Right lobe of liver (tissue), 6 donors: ENCODE data around the gene RRAS2. TPM values are rescaled to one million over a fixed set of nuclear protein-coding genes. Genes with fewer than 3 reads are reported as not detected.

ENCODE experiments used
- ATAC-seq, 4 donors: fragments of 200-7000 bp; cut with Tn5 transposase; one replicate each; pipeline ENCODE4 v1.9.1; 2020; ENCODE audit warnings: mild to moderate bottlenecking in 4 of 4, moderate library complexity in 4 of 4
- DNase-seq, 3 donors: peaks; one replicate each; pipeline ENCODE4 v3.0.0-alpha.2; 2020
- H3K27ac ChIP-seq, 3 donors: fragments of 200-600 bp; one replicate each; pipeline ENCODE4 v1.8.0; 2022
- H3K27me3 ChIP-seq, 2 donors: fragments of 200-600 bp; one replicate each; pipeline ENCODE4 v1.8.0; 2022
- H3K36me3 ChIP-seq, 4 donors: fragments of 200-600 bp; sonication (generic) in 1 of 4; one replicate each; pipeline versions ENCODE4 v1.5.1 to v1.8.0; 2017 to 2022; ENCODE audit warnings: control low read depth in 1 of 4
- H3K4me1 ChIP-seq, 4 donors: fragments of 200-600 bp; sonication (generic) in 1 of 4; one replicate each; pipeline versions ENCODE4 v1.5.1 to v1.8.0; 2017 to 2022; ENCODE audit warnings: control low read depth in 1 of 4
- H3K4me3 ChIP-seq, 3 donors: fragments of 200-600 bp; one replicate each; pipeline ENCODE4 v1.8.0; 2022
- H3K9me3 ChIP-seq, 4 donors: fragments of 200-600 bp; sonication (generic) in 1 of 4; one replicate each; pipeline versions ENCODE4 v1.5.1 to v1.8.0; 2017 to 2022; ENCODE audit warnings: control low read depth in 1 of 4
- CTCF ChIP-seq, 4 donors: fragments of 200-600 bp in 3 of 4; fragments of 450-650 bp in 1 of 4; IDR thresholded peaks; one replicate each; pipeline versions ENCODE4 v1.5.1 to v1.8.0; 2016 to 2022; ENCODE audit warnings: antibody characterized with exemption in 4 of 4, mild to moderate bottlenecking in 2 of 4
- POLR2A ChIP-seq: fragments of 450-650 bp; IDR thresholded peaks from one replicate; pipeline ENCODE4 v1.6.1; 2017; ENCODE audit warnings: antibody characterized with exemption, mild to moderate bottlenecking
- WGBS: methylation state at CpG from one replicate; pipeline ENCODE4 v1.1.6; 2018; ENCODE audit warnings: low coverage, low lambda C conversion rate; ENCODE audit not compliant: insufficient coverage; ENCODE audit errors: missing lambda C conversion rate; 5-methylcytosine and 5-hydroxymethylcytosine counted together
- intact Hi-C, 2 donors: fragments of 100-400 bp; cut with DNase I; formaldehyde crosslinking; loops; one replicate each; pipeline versions ENCODE4 v1.11.2 to v1.14.1; 2022
- total RNA-seq, 6 experiments: library from RNA; depleted of rRNA in 2 of 6; stranded (reverse); fragments of >200 nt in 2 of 6; fragmentation: NEBNext Ultra II Directional in 3 of 6; extraction: Animal tissue kit (Norgen Biotek cat#: 25700) in 3 of 6; gene quantifications; one replicate each; pipeline versions ENCODE4 v1.1.0 to v1.2.4, GENCODE V29; 2016 to 2023
- donor health status: DM: no; HTN: yes; CAD: no.
- donor health status: DM: no; HTN: no; CAD: no.
- donor health status: DM: no; HTN: no; CAD: no.
- donor health status: DM: no; HTN: yes; CAD: no.
- donor health status: DM: no; HTN: yes; CAD: no.

The RRAS2 gene
- total RNA-seq, 6 experiments from 2014 or later = 21.0 to 44.8 (median 31.1) TPM

DNA sequence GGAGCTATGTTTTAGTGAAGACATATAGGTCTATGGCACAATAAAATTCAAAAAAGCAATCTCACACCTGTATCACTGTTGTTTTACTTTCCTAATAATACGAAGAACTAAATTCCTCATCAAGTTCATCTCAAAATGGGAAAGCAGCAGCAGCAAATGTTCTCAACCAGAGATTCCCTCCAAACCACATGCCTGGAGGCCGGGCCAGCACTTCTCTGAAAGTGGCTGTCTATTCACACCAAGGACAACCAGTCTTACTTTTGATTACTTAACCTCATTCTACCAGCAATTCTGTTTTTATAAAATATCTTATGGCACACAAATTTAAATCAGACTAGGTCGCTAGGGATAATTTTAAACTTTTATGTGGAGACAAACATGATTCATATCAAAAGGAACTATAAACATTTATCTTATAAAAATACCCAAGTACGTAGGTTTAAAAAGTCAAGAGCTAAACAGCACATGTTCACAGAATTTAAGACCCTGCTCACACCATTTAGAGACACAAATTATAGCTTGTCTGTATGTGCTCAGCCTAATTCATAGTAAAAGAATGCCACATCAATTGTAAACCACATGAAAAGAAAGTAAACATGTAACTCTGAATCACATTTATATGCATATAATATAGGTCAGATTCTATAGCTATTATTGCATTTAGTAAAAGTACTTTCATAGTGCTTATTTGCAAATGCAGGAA lies 46.1 kb downstream of the RRAS2 start:
- TF ChIP-seq CTCF (IDR thresholded peaks at IDR 0.05) = no peak
- no peak for TF ChIP-seq POLR2A
- H3K9me3 ChIP-seq = no peaks in the 10 kb centered on the region
- H3K27ac ChIP-seq = no peak overlapping the region
- WGBS = 65% methylated on average over 4 of the region's 4 CpGs
- intact Hi-C loops = no loop called here
- H3K4me1 ChIP-seq = peaks cover 0 to 17% (median 9%) of the 10 kb centered on the region in 4 donors
- H3K36me3 ChIP-seq = no peaks in the 10 kb centered on the region
- DNase-seq = no peak
- ATAC-seq = no peak
- H3K27me3 ChIP-seq = no peaks in the 10 kb centered on the region
- no peak overlapping the region for H3K4me3 ChIP-seq

DNA sequence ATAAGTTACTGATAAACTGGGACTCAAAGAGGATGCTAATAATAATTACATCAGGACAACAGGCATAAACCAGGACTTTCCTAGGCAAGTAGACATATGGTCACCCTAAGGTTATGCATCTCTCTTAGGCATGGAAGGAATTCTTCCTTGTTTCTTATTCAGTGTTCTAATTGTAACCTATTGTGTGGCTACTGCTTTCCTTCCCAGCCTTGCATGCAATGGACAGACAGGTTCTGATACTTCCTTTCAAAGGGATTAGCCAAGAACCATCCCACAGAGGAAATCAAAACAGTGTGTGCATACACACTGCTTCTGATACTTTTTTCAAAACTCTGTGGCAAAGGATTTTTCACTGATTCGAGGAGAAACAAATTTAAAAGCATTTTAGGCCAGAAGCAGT lies 48.3 kb downstream of the RRAS2 start:
- no peaks in the 10 kb centered on the region for H3K27me3 ChIP-seq
- intact Hi-C loops = no loop called here
- no peak overlapping the region for H3K27ac ChIP-seq
- ATAC-seq (no peak), DNase-seq (no peak)
- H3K4me1 ChIP-seq = peaks cover 0 to 19% (median 10%) of the 10 kb centered on the region in 4 donors
- no peaks in the 10 kb centered on the region for H3K9me3 ChIP-seq
- H3K36me3 ChIP-seq = no peaks in the 10 kb centered on the region
- H3K4me3 ChIP-seq = no peak overlapping the region
- 65% methylated on average over 1 of the region's 1 CpG for WGBS
- TF ChIP-seq CTCF (IDR thresholded peaks at IDR 0.05) = no peak
- TF ChIP-seq POLR2A = no peak

DNA sequence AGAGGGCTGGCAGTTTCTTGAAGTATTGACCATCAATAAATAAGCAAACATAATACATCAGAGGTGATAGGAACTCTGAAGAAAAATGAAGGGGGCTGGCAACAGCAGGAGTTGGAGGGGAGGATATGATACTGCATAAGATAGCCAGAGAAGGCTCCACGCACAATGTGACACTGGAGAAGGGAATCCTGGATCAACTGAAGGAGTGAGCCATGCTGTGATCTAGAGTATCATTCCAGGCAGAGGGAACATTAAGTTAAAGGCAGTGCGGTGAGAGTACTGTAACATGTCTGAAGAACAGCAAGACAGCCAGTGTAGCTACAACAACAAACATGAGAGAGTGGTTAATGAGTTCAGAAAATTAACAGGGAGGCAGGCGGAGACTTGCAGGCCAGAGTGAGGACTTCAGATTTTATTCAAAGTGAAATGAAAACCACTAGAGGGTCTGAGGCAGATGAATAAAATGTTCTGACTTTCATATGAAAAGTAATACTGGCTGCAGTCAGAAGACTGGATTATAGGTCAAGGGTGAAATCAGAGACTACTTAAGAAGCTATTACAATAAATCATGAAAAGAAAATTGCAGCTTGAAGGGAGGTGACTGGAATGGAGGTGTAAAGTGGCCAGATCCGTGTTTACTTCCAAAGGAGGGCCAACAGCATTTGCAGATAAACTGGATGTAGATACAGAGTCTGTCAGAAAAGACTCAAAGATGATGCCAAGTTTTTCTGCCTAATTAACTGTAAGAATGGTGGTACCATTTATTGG lies 49.4 kb downstream of the RRAS2 start:
- no peak overlapping the region for H3K27ac ChIP-seq
- 83% methylated on average over 3 of the region's 4 CpGs for WGBS

DNA sequence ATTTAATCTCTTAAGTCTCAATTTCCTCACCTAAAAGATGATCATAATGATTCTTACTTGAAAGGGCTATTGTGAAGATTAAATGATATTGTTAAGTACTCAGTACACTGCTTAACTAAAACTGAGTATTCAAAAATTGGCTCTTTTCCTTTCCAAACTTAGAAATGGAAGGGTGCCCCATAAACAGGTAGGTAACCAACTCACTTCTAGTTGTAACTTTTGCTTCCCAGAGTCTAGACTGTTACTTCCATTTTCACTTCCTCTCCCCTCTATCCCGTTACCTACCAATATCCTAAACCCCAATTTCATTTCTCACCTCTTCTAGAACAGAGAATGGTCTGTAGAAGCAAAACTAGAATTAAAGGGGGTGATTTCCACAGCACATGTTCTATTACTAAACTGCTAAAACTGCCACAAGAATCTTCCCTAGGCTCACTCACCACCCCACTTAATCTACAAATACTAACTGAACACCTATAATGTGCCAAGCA lies 50.0 kb downstream of the RRAS2 start:
- Histone ChIP-seq H3K4me1 (peaks cover 0 to 19% (median 10%) of the 10 kb centered on the region in 4 donors), H3K27ac (no peak overlapping the region)
- intact Hi-C loops = loop anchor here in 1 of 2 donors (10.0 kb wide), 2 partner anchors 106 to 146 kb away; no protein-coding TSS in a partner anchor

More for the DNA sequence above, 49.4 kb downstream of the RRAS2 start:
- H3K36me3 ChIP-seq = no peaks in the 10 kb centered on the region
- intact Hi-C loops = loop anchor here in 1 of 2 donors (10.0 kb wide), 2 partner anchors 105 to 145 kb away; no protein-coding TSS in a partner anchor
- H3K4me1 ChIP-seq = peaks cover 0 to 19% (median 10%) of the 10 kb centered on the region in 4 donors
- DNase-seq (no peak), ATAC-seq (no peak)
- no peak overlapping the region for H3K4me3 ChIP-seq
- TF ChIP-seq POLR2A (no peak), CTCF (IDR thresholded peaks at IDR 0.05) (no peak)
- no peaks in the 10 kb centered on the region for H3K9me3 ChIP-seq
- no peaks in the 10 kb centered on the region for H3K27me3 ChIP-seq

More for the DNA sequence above, 50.0 kb downstream of the RRAS2 start:
- H3K9me3 ChIP-seq = no peaks in the 10 kb centered on the region
- no peak overlapping the region for H3K4me3 ChIP-seq
- ATAC-seq (peak in 1 of 4 donors; percentile 9), DNase-seq (no peak)
- H3K27me3 ChIP-seq = no peaks in the 10 kb centered on the region
- TF ChIP-seq POLR2A (no peak), CTCF (IDR thresholded peaks at IDR 0.05) (no peak)
- no peaks in the 10 kb centered on the region for H3K36me3 ChIP-seq
- whole genome bisulfite sequencing = 58% methylated on average over 1 of the region's 1 CpG
